ENCODE data around the gene SLC25A22. TPM values are rescaled to one million over a fixed set of nuclear protein-coding genes. Genes with fewer than 3 reads are reported as not detected.

The SLC25A22 gene
- total RNA-seq, 2 donors from 2014 or later: 31.8 to 37.7 TPM

DNA sequence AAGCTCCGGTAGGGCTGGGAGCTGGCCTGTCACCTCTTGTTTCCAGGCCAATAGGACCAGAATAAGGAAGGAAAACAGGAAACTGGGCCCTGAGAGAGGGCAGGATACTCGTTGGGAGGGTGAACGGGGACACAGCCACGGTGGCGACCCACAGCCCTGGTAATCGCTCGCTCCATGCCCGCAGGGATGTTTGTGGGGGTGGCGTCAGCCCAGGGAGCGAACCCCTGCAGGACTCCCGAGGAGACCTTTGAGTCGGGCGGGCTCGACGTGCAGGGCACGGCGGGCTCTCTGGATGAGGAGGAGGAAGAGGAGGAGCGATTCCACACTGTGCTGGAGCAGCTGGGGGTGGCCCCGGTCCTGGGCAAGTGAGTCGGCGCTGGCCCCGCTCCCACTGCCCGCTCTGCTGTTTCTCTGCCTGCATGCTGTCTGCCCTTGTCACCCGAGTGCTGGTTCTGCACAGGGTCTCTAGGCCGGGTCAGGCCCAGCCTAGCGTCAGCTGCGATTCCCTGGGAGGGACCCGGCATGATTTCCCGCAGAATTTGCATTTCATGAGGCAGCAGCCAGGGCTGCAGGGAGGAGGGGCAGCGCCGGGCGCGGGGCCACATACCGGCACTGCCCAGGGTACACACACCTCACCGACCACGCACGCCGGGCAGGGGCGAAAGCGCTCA, 31.2 kb upstream of the SLC25A22 start:
- H3K27me3 ChIP-seq: peaks cover 18% of the 10 kb centered on the region
- intact Hi-C loops (cut with DNase I): no loop called here
- H3K4me1 ChIP-seq: peaks cover 40% of the 10 kb centered on the region
- TF ChIP-seq CTCF (IDR thresholded peaks at IDR 0.05): no peak
- peak overlapping the region; percentile 55 to 90 for H3K9ac ChIP-seq (ENCODE audit: low read depth in 2 of 2, low read length in 2 of 2)
- peak overlapping the region; percentile 8 for H3K4me3 ChIP-seq
- H3K9me3 ChIP-seq: no peaks in the 10 kb centered on the region
- H3K27ac ChIP-seq: peak overlapping the region; percentile 93
- DNase-seq: peak; percentile 58
- peaks cover 5% of the 10 kb centered on the region for H3K36me3 ChIP-seq

DNA sequence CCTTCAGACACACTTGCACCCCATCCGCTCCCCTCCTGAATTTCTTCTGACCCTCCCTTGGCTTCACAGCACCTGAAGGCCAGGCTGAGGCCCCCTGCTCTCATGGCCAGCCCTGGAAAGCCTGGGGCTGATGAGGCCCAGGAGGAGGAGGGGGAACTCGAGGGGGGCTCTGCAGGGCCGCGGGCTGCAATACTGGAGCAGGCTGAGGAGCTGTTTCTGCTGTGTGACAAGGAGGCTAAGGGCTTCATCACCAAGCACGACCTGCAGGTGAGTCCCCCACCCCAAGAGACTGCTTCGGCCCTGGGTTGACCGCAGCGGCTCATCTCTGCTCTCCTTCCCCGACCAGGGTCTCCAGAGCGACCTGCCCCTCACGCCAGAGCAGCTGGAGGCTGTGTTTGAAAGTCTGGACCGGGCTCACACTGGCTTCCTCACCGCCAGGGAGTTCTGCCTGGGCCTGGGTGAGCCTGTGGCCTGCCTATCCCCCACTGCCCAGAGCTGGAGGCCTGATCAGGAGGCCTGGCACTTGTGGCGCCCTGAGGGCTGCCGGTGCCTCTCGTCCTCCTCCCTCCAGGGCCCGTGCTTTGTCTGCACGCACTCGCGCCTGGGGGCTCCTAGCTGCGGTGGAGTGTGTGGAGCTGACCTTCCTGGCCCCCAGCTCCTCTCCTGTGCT, 30.6 kb upstream of the SLC25A22 start:
- Histone ChIP-seq H3K27me3 (peaks cover 18% of the 10 kb centered on the region), H3K9ac (ENCODE audit: low read depth in 2 of 2, low read length in 2 of 2) (peak overlapping the region; percentile 55 to 90), H3K9me3 (no peaks in the 10 kb centered on the region), H3K4me1 (peaks cover 39% of the 10 kb centered on the region), H3K4me3 (no peak overlapping the region), H3K27ac (peak overlapping the region; percentile 93), H3K36me3 (peaks cover 7% of the 10 kb centered on the region)
- intact Hi-C loops (cut with DNase I): no loop called here
- no peak for DNase-seq
- TF ChIP-seq CTCF (IDR thresholded peaks at IDR 0.05): no peak

- DNase-seq: peak; percentile 77
- H3K27me3 ChIP-seq: peaks cover 18% of the 10 kb centered on the region
Measured at GRCh38 chr11:827897-828192, 29.8 kb upstream of the SLC25A22 start, which contains the start of gene CRACR2B. CRACR2B (plus strand) TSS chr11:827919; CDS start chr11:828608, 689 bp downstream.

DNA sequence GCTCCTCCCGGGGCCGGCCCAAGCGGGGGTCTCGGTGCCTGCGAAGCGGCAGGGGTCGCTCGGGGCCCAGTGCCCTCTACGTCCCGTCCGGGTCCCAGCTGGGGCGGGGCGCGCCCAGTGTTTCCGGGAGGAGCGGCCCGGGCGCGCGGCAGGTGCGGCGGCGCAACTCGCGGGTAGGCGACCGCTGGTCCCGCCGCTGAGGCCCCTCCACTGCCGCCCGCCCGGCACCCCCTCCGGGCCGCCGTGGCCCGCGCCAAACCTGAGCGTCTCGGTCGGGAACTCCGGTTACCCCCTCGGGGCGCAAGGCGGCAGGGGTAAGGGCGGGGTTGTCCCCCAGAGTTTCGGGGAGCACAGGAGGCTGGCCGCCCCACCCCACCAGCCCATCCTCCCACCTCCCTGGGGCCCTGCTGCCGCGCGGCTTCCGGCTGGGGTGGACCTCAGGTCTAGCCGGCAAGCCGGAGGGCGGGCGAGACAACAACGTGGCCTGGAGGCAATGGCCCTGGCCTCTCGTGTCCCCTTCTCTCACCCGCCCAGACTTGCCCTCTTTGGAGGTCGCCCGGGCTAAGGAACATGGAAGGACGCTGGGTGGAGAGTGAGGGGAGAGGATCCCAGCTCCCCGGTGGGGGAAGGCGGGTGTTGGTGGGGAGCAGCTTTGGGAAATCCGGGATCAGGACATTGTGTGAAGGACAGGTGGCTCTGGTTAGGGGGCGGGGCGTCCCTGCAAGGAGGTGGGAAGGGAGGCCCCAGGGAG, 29.2 kb upstream of the SLC25A22 start:
- peak overlapping the region; percentile 93 for H3K27ac ChIP-seq
- TF ChIP-seq CTCF (IDR thresholded peaks at IDR 0.05): no peak
- peak; percentile 64 for DNase-seq
- peak overlapping the region; percentile 84 to 90 for H3K9ac ChIP-seq (ENCODE audit: low read depth in 2 of 2, low read length in 2 of 2)
- peak overlapping the region; percentile 41 for H3K4me3 ChIP-seq
- peaks cover 36% of the 10 kb centered on the region for H3K4me1 ChIP-seq
- intact Hi-C loops (cut with DNase I): no loop called here
- peaks cover 7% of the 10 kb centered on the region for H3K36me3 ChIP-seq
- peaks cover 18% of the 10 kb centered on the region for H3K27me3 ChIP-seq
- H3K9me3 ChIP-seq: no peaks in the 10 kb centered on the region

More at GRCh38 chr11:827897-828192, 29.8 kb upstream of the SLC25A22 start, which contains the start of gene CRACR2B:
- Histone ChIP-seq H3K4me3 (peak within 1 kb of the TSS; percentile 41), H3K36me3 (peaks cover 7% of the 10 kb centered on the region), H3K27ac (peak within 1 kb of the TSS; percentile 93), H3K4me1 (peaks cover 39% of the 10 kb centered on the region), H3K9me3 (no peaks in the 10 kb centered on the region), H3K9ac (ENCODE audit: low read depth in 2 of 2, low read length in 2 of 2) (peak within 1 kb of the TSS; percentile 84 to 90)
- intact Hi-C loops (cut with DNase I): no loop called here
- no peak for TF ChIP-seq CTCF (IDR thresholded peaks at IDR 0.05)

DNA sequence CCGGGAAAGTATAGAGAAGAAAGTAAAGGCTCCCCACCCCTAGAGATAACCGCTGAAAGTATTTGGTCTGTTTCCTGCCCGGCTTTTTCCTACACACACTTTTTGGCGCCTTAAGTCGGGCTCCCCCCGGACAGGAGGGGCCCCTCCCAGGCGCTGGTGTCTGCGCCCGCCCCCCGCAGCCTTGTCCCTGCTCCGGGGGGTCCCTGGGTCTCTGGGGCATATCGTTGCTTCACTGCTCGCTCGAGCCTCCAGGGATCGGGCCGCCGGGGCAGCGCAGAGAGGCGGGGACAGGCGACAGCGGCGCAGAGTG, 28.7 kb upstream of the SLC25A22 start:
- no peak for DNase-seq
- peak overlapping the region; percentile 41 for H3K4me3 ChIP-seq
- intact Hi-C loops (cut with DNase I): no loop called here
- H3K9me3 ChIP-seq: no peaks in the 10 kb centered on the region
- peak overlapping the region; percentile 84 for H3K9ac ChIP-seq (ENCODE audit: low read depth in 2 of 2, low read length in 2 of 2)
- H3K4me1 ChIP-seq: peaks cover 35% of the 10 kb centered on the region
- H3K27me3 ChIP-seq: peaks cover 18% of the 10 kb centered on the region
- peaks cover 7% of the 10 kb centered on the region for H3K36me3 ChIP-seq
- no peak for TF ChIP-seq CTCF (IDR thresholded peaks at IDR 0.05)
- H3K27ac ChIP-seq: peak overlapping the region; percentile 93

Data from colonic mucosa (tissue), 4 donors.